Psoas muscle (tissue), 8 donors: ENCODE measurements around the gene SPRED3. TPM values are rescaled to one million over a fixed set of nuclear protein-coding genes. Genes with fewer than 3 reads are reported as not detected.
A peak's percentile ranks its signal among the peaks of the same experiment; 100 is the strongest.

Experiments
- ATAC-seq, 4 donors: fragments of 200-7000 bp; cut with Tn5 transposase; one replicate each; pipeline ENCODE4 v1.9.1; 2020; ENCODE audit warnings: moderate library complexity in 3 of 4, mild to moderate bottlenecking in 2 of 4
- DNase-seq, 2 donors: peaks; one replicate each; pipeline ENCODE4 v3.0.0-alpha.2; 2020
- H3K27ac ChIP-seq: fragments of 200-600 bp; one replicate; pipeline ENCODE4 v1.8.0; 2022
- H3K27me3 ChIP-seq, 3 donors: fragments of 200-600 bp in 1 of 3; one replicate each; pipeline versions ENCODE4 v1.6.1 to v1.8.0; 2013 to 2022; ENCODE audit warnings: low read length in 2 of 3, mild to moderate bottlenecking in 2 of 3, moderate library complexity in 1 of 3; ENCODE audit not compliant: insufficient read depth in 3 of 3
- H3K36me3 ChIP-seq, 2 donors: fragments of 200-600 bp in 1 of 2; one replicate each; pipeline versions ENCODE4 v1.6.1 to v1.8.0; 2013 to 2022; ENCODE audit warnings: low read depth in 1 of 2, mild to moderate bottlenecking in 1 of 2, moderate library complexity in 1 of 2; ENCODE audit not compliant: insufficient read depth in 1 of 2
- H3K4me1 ChIP-seq: fragments of 200-600 bp; one replicate; pipeline ENCODE4 v1.8.0; 2022
- H3K4me3 ChIP-seq: fragments of 200-600 bp; one replicate; pipeline ENCODE4 v1.8.0; 2022; ENCODE audit warnings: mild to moderate bottlenecking
- H3K9me3 ChIP-seq: fragments of 200-600 bp; one replicate; pipeline ENCODE4 v1.8.0; 2022
- WGBS, 3 donors: extraction: QIAGEN DNeasy Blood & Tissue Kit; methylation state at CpG; one replicate each; pipeline versions ENCODE4 v1.1.6 to v1.1.7; 2013; 5-methylcytosine and 5-hydroxymethylcytosine counted together
- intact Hi-C, 2 donors: fragments of 100-400 bp; cut with DNase I; formaldehyde crosslinking; loops; one replicate each; pipeline versions ENCODE4 v1.11.0 to v1.14.2; 2022
- polyA plus RNA-seq, 3 donors: library from polyadenylated mRNA; stranded (reverse); fragments of 200-250 nt; gene quantifications; one replicate each; pipeline ENCODE4 v1.2.3, GENCODE V29; 2013
- total RNA-seq, 4 donors: library from RNA; stranded (reverse); fragmentation: NEBNext Ultra II Directional in 2 of 4; extraction: Animal tissue kit (Norgen Biotek cat#: 25700) in 2 of 4; gene quantifications; one replicate each; pipeline versions ENCODE4 v1.2.1 to v1.2.4, GENCODE V29; 2021 to 2023
- TF ChIP-seq, protein P1 (sequence below): fragments of 200-600 bp; IDR thresholded peaks from one replicate; pipeline ENCODE4 v1.8.0; 2022; ENCODE audit warnings: antibody characterized with exemption
- donor health status: healthy with polysubstance abuse.
- donor health status: DM: no; HTN: no; CAD: no; lungs with moderate emphysema.
- donor health status: Bipolar disorder and iron deficiency.
- donor health status: healthy.
- donor health status: DM: yes; HTN: yes; CAD: no.
- donor health status: DM: no; HTN: no; CAD: no.
- donor health status: DM: no; HTN: no; CAD: no.
- donor health status: DM: yes; HTN: yes; CAD: no.

The SPRED3 gene
- total and polyA plus RNA-seq, 7 donors: 0.01 to 2.1 (median 1.0) TPM

- TF ChIP-seq, protein P1, sequence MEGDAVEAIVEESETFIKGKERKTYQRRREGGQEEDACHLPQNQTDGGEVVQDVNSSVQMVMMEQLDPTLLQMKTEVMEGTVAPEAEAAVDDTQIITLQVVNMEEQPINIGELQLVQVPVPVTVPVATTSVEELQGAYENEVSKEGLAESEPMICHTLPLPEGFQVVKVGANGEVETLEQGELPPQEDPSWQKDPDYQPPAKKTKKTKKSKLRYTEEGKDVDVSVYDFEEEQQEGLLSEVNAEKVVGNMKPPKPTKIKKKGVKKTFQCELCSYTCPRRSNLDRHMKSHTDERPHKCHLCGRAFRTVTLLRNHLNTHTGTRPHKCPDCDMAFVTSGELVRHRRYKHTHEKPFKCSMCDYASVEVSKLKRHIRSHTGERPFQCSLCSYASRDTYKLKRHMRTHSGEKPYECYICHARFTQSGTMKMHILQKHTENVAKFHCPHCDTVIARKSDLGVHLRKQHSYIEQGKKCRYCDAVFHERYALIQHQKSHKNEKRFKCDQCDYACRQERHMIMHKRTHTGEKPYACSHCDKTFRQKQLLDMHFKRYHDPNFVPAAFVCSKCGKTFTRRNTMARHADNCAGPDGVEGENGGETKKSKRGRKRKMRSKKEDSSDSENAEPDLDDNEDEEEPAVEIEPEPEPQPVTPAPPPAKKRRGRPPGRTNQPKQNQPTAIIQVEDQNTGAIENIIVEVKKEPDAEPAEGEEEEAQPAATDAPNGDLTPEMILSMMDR: no peak
- peak; percentile 62 to 75 (median 69) for ATAC-seq
- intact Hi-C loops: no loop called here
These were observed 12.7 kb upstream of the SPRED3 start for GRCh38 chr19:38375748-38376147.

DNA sequence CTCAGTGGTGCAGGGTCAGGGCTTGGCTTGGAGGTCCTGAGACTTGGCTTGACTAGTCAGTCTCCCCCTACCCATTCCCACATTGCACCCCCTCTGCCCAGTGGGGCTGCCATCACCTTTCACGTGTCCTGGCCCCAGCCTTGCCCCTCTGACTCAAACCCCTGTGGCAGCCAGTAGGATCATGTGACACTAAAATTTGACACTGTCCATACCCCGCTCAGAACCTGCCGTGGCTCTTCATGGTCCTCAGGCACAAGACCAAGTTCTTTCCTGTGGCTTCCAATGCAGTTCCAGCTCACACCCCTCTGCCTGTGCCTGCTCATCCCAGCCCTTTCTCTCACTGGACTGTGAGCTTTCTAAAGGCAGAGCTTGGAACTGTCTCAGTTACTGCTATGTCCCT lies 11.9 kb upstream of the SPRED3 start:
- Histone ChIP-seq H3K4me3 (peak overlapping the region; percentile 94), H3K27me3 (peaks cover 0 to 3% (median 0%) of the 10 kb centered on the region in 3 donors), H3K36me3 (peaks cover 11 to 55% of the 10 kb centered on the region in 2 donors), H3K27ac (peak overlapping the region; percentile 99), H3K9me3 (no peaks in the 10 kb centered on the region), H3K4me1 (peaks cover 28% of the 10 kb centered on the region)
- peak; percentile 34 to 81 for DNase-seq
- 28 to 39% (median 34%) methylated on average over 3 of the region's 3 CpGs for WGBS, 3 donors
- TF ChIP-seq, protein P1: no peak
- ATAC-seq: peak; percentile 34 to 64 (median 54)
- intact Hi-C loops: no loop called here

More at GRCh38 chr19:38375748-38376147, 12.7 kb upstream of the SPRED3 start:
- DNase-seq: peak; percentile 63 to 88
- peak overlapping the region; percentile 99 for H3K27ac ChIP-seq
- WGBS, 3 donors: 24 to 41% (median 36%) methylated on average over 5 of the region's 5 CpGs
- peaks cover 28% of the 10 kb centered on the region for H3K4me1 ChIP-seq
- peak overlapping the region; percentile 94 for H3K4me3 ChIP-seq
- H3K36me3 ChIP-seq: peaks cover 8 to 46% of the 10 kb centered on the region in 2 donors
- H3K27me3 ChIP-seq: no peaks in the 10 kb centered on the region
- H3K9me3 ChIP-seq: no peaks in the 10 kb centered on the region

GRCh38 chr19:38377052-38377451 lies 11.4 kb upstream of the SPRED3 start:
- Histone ChIP-seq H3K9me3 (no peaks in the 10 kb centered on the region), H3K4me1 (peaks cover 28% of the 10 kb centered on the region), H3K4me3 (peak overlapping the region; percentile 94), H3K36me3 (peaks cover 12 to 59% of the 10 kb centered on the region in 2 donors), H3K27ac (peak overlapping the region; percentile 99), H3K27me3 (peaks cover 0 to 3% (median 0%) of the 10 kb centered on the region in 3 donors)
- ATAC-seq (no peak), DNase-seq (no peak)
- TF ChIP-seq, protein P1: no peak
- whole genome bisulfite sequencing, 3 donors: 96 to 98% (median 98%) methylated on average over 4 of the region's 4 CpGs
- intact Hi-C loops: no loop called here

DNA sequence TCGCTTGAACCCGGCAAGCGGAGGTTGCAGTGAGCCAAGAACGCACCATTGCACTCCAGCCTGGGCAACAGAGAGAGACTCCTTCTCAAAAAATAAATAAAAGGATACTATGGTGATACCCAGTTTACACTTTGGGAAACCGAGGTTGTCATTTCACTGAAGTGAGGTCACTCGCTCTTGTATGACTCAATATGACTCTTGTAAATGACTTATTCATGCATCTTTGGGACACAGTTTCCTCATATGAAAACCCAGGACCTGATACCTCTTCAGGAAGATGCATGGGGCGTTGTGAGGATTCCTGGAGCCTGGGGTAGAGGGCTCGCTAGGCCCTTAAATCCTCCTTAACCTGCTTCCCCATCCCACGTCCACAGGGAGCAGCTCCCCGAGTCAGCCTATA lies 9.6 kb upstream of the SPRED3 start:
- H3K4me1 ChIP-seq: peaks cover 25% of the 10 kb centered on the region
- ATAC-seq (no peak), DNase-seq (no peak)
- intact Hi-C loops: no loop called here
- no peaks in the 10 kb centered on the region for H3K9me3 ChIP-seq
- peaks cover 22 to 77% of the 10 kb centered on the region in 2 donors for H3K36me3 ChIP-seq
- H3K27me3 ChIP-seq: peaks cover 0 to 3% (median 0%) of the 10 kb centered on the region in 3 donors
- WGBS, 3 donors: 89 to 97% (median 92%) methylated on average over 10 of the region's 10 CpGs
- TF ChIP-seq, protein P1: no peak
- H3K4me3 ChIP-seq: no peak overlapping the region
- H3K27ac ChIP-seq: no peak overlapping the region

GRCh38 chr19:38381138-38381537 lies 7.4 kb upstream of the SPRED3 start:
- Histone ChIP-seq H3K4me1 (peaks cover 20% of the 10 kb centered on the region), H3K9me3 (no peaks in the 10 kb centered on the region), H3K27ac (no peak overlapping the region), H3K27me3 (peaks cover 0 to 3% (median 0%) of the 10 kb centered on the region in 3 donors), H3K4me3 (no peak overlapping the region), H3K36me3 (peaks cover 30 to 99% of the 10 kb centered on the region in 2 donors)
- intact Hi-C loops: no loop called here
- DNase-seq (no peak), ATAC-seq (no peak)
- WGBS, 3 donors: 88 to 95% (median 90%) methylated on average over 9 of the region's 9 CpGs
- TF ChIP-seq, protein P1: no peak
